BJ (cell line): ENCODE data around the gene ERVMER34-1. TPM values are rescaled to one million over a fixed set of nuclear protein-coding genes. Genes with fewer than 3 reads are reported as not detected.

Source experiments
- CTCF ChIA-PET: fragments of 350-600 bp; formaldehyde crosslinking; extraction: SDS; loops from one replicate; lab custom pipeline; 2021; ENCODE audit warnings: antibody characterized with exemption, inconsistent platforms; lab: Yijun Ruan, JAX
- POLR2A ChIA-PET: fragments of 300-600 bp; sonication (Branson Sonifier 250); formaldehyde crosslinking; extraction: SDS; loops from one replicate; lab custom pipeline; 2021; ENCODE audit warnings: antibody characterized with exemption; lab: Charles Lee
- DNase-seq: peaks from one replicate; pipeline ENCODE4 v3.0.0-alpha.2; 2011; ENCODE audit warnings: low read depth
- H3K27me3 ChIP-seq: 2 replicates; pipeline ENCODE4 v1.6.0; 2011; ENCODE audit warnings: low read length; ENCODE audit not compliant: control insufficient read depth, insufficient read depth
- H3K36me3 ChIP-seq: 2 replicates; pipeline ENCODE4 v1.5.1; 2011; ENCODE audit warnings: low read length; ENCODE audit not compliant: control insufficient read depth, insufficient read depth
- H3K4me3 ChIP-seq: 2 replicates; pipeline ENCODE4 v1.5.1; 2011; ENCODE audit warnings: low read depth, mild to moderate bottlenecking, control low read depth, low read length
- CTCF ChIP-seq: IDR thresholded peaks from 2 replicates; pipeline ENCODE4 v1.5.1; 2011; ENCODE audit warnings: low read depth, mild to moderate bottlenecking, control low read depth, inconsistent platforms, low read length, moderate library complexity; ENCODE audit not compliant: insufficient read depth
- polyA plus RNA-seq: library from polyadenylated mRNA; depleted of rRNA; stranded (reverse); fragments of >200 nt; gene quantifications from 2 replicates; pipeline ENCODE4 v1.2.3, GENCODE V29; 2011

The ERVMER34-1 gene
- polyA plus RNA-seq, 1 experiment, result 0.05 TPM

GRCh38 chr4:52788806-52789205 is 37.6 kb upstream of the ERVMER34-1 start:
- POLR2A ChIA-PET, result no interaction called here
- no peak for DNase-seq
- Histone ChIP-seq H3K4me3 (no peak overlapping the region), H3K27me3 (no peaks in the 10 kb centered on the region; the same call in 1 of the 2 replicates), H3K36me3 (no peaks in the 10 kb centered on the region)
- CTCF ChIA-PET, result no interaction called here
- TF ChIP-seq CTCF, result no peak

GRCh38 chr4:52783069-52783468 is 31.8 kb upstream of the ERVMER34-1 start:
- ChIA-PET POLR2A (no interaction called here), CTCF (no interaction called here)
- TF ChIP-seq CTCF, result no peak
- no peak for DNase-seq
- Histone ChIP-seq H3K36me3 (no peaks in the 10 kb centered on the region), H3K4me3 (no peak overlapping the region), H3K27me3 (no peaks in the 10 kb centered on the region)

- Histone ChIP-seq H3K4me3 (no peak overlapping the region), H3K27me3 (no peaks in the 10 kb centered on the region), H3K36me3 (no peaks in the 10 kb centered on the region)
- TF ChIP-seq CTCF, result no peak
- ChIA-PET CTCF (interaction anchor here (0.8 to 1.7 kb wide), 3 partner anchors 68 to 202 kb away, joined by 3 read pairs; partner anchors contain the start of gene RASL11B), POLR2A (no interaction called here)
- no peak for DNase-seq
Observed at GRCh38 chr4:52780617-52781354, 29.6 kb upstream of the ERVMER34-1 start.

GRCh38 chr4:52780206-52780605 is 29.0 kb upstream of the ERVMER34-1 start:
- TF ChIP-seq CTCF, result no peak
- peak; percentile 15 for DNase-seq
- ChIA-PET CTCF (interaction anchor here (1.1 to 1.7 kb wide), 2 partner anchors 82 to 203 kb away, joined by 3 read pairs; partner anchors contain the start of gene RASL11B), POLR2A (no interaction called here)
- Histone ChIP-seq H3K4me3 (no peak overlapping the region), H3K36me3 (no peaks in the 10 kb centered on the region), H3K27me3 (no peaks in the 10 kb centered on the region)

GRCh38 chr4:52760256-52760655 is 9.0 kb upstream of the ERVMER34-1 start:
- ChIA-PET POLR2A (interaction anchor here (0.5 kb wide), 1 partner anchor 183 kb away, joined by 3 read pairs; no protein-coding TSS in a partner anchor), CTCF (no interaction called here)
- H3K36me3 ChIP-seq, result no peaks in the 10 kb centered on the region
- no peak for TF ChIP-seq CTCF
- H3K4me3 ChIP-seq, result no peak overlapping the region
- H3K27me3 ChIP-seq, result peaks cover 2% of the 10 kb centered on the region; the same call in 1 of the 2 replicates
- no peak for DNase-seq
